Measurements from ENCODE around the gene RAB3GAP1.

The RAB3GAP1 gene

DNA sequence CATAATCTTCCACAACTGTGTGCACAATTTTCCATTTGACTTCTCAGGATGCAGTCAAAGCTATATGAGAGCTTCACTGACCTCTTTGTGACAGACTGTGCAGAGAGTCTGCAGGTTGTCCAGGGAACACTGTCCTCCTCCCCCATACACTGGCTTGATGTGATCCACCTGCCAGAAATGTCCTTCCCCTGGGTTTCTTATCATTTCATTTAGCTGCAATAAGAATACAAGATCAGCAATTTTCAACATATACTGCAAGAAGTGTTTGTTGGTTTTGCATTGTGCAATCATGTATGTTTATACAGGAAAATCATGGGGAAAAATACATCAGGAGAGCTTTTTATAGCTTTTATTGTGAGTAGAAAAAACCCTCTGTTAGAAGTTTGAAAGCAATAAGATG is 150.7 kb downstream of the RAB3GAP1 start:
- POLR2A ChIA-PET: no interaction called here
- CTCF ChIA-PET: interaction anchor here (1.1 to 1.3 kb wide), 2 partner anchors 13 to 274 kb away, joined by 3 read pairs; no protein-coding TSS in a partner anchor

DNA sequence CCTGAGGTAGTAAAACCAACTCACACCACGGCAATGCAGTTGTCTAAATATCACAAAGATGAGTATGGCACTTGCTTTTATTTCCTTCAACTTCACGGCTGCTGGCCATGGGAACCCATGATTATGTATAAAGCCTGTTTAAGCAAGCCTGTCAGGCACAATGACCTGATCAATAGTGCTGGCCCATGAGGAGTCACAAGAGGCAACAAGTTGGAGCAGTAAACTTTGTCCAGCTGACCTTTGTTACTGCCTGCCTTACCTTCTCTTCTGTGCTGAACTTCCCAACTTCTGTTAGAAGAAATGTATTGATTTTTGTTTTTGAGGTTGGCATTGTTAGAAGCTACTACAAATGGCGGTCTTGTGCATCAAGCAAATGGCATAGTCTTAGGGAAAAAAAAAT is 151.9 kb downstream of the RAB3GAP1 start:
- TF ChIP-seq, protein P1, sequence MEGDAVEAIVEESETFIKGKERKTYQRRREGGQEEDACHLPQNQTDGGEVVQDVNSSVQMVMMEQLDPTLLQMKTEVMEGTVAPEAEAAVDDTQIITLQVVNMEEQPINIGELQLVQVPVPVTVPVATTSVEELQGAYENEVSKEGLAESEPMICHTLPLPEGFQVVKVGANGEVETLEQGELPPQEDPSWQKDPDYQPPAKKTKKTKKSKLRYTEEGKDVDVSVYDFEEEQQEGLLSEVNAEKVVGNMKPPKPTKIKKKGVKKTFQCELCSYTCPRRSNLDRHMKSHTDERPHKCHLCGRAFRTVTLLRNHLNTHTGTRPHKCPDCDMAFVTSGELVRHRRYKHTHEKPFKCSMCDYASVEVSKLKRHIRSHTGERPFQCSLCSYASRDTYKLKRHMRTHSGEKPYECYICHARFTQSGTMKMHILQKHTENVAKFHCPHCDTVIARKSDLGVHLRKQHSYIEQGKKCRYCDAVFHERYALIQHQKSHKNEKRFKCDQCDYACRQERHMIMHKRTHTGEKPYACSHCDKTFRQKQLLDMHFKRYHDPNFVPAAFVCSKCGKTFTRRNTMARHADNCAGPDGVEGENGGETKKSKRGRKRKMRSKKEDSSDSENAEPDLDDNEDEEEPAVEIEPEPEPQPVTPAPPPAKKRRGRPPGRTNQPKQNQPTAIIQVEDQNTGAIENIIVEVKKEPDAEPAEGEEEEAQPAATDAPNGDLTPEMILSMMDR (IDR thresholded peaks at IDR 0.05; ENCODE audit: control extremely low read depth, extremely low read depth, low read depth, missing control alignments): no peak
- DNase-seq (ENCODE audit: extremely low spot score): no peak
- ChIA-PET POLR2A (no interaction called here), CTCF (interaction anchor here (1.0 kb wide), 1 partner anchor 37 kb away, joined by 3 read pairs; no protein-coding TSS in a partner anchor)

More for the DNA sequence above, 150.7 kb downstream of the RAB3GAP1 start:
- TF ChIP-seq, protein P1 (IDR thresholded peaks at IDR 0.05; ENCODE audit: control extremely low read depth, extremely low read depth, low read depth, missing control alignments): no peak
- no peak for DNase-seq (ENCODE audit: extremely low spot score)

DNA sequence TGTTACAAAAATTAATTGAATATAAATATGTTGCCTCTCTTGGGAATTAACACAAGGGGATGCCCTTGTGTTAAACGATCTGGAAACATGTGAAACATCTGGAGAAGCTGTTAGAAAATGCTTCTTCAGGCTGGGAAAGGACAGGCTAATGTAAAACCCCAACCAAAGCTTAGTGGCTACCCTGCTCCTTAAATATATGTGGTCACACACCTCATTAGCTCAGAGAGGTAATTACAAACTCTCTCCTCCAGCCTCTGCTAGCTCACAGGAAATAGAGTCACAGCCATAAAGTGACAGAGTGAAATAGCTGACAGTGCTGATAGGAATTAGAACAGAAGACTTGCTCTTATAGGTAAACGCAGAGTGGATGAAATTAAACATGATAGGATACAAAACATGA is 155.9 kb downstream of the RAB3GAP1 start:
- CTCF ChIA-PET: interaction anchor here (1.0 kb wide), 1 partner anchor 204 kb away, joined by 4 read pairs; no protein-coding TSS in a partner anchor
- TF ChIP-seq, protein P1 (IDR thresholded peaks at IDR 0.05; ENCODE audit: control extremely low read depth, extremely low read depth, low read depth, missing control alignments): no peak
- no peak for DNase-seq (ENCODE audit: extremely low spot score)
- POLR2A ChIA-PET: interaction anchor here (0.5 kb wide), 1 partner anchor 56 kb away, joined by 3 read pairs; no protein-coding TSS in a partner anchor

DNA sequence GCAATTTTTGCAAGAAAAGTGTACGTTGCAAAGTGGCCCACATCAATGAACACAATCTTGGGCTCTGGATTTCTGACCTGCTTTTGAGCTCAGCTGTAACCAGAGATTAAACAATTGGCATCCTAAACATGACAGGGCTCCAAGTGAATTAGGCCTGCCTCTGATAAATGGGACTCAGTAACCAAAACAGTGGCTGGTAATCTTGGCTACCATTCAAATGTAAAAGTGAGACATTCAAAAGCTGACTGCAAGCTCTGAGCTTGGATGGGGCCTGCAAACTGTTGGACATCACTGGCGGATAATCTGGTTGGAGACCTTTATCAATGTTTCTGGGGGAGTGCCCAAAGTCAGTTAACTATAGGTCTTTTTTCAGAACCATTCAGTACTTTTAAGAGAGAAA is 160.7 kb downstream of the RAB3GAP1 start:
- no peak for DNase-seq (ENCODE audit: extremely low spot score)
- TF ChIP-seq, protein P1 (IDR thresholded peaks at IDR 0.05; ENCODE audit: control extremely low read depth, extremely low read depth, low read depth, missing control alignments): no peak
- ChIA-PET POLR2A (no interaction called here), CTCF (interaction anchor here (0.6 to 2.3 kb wide), 5 partner anchors 9 to 288 kb away, joined by 3 to 5 read pairs (median 5); no protein-coding TSS in a partner anchor)

DNA sequence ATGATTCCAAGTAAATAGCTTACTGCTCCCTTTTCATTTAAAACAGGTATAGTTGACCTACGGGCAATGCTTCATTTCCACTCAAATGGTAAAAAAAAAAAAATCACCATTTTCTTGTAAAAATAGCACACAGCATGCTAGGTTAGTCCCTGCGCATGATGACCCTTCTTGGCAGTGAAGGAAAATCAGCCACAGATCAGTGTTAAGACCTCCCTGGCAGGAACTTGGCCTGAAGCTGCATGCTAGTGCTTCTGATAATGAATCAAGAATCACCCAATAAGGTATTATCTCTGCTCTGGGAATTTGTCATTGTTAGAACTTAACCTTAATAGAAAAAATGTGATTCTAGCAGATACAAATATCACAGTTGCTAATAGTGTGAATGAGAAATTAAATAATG is 166.3 kb downstream of the RAB3GAP1 start:
- ChIA-PET POLR2A (no interaction called here), CTCF (no interaction called here)
- TF ChIP-seq, protein P1 (IDR thresholded peaks at IDR 0.05; ENCODE audit: control extremely low read depth, extremely low read depth, low read depth, missing control alignments): no peak
- no peak for DNase-seq (ENCODE audit: extremely low spot score)

DNA sequence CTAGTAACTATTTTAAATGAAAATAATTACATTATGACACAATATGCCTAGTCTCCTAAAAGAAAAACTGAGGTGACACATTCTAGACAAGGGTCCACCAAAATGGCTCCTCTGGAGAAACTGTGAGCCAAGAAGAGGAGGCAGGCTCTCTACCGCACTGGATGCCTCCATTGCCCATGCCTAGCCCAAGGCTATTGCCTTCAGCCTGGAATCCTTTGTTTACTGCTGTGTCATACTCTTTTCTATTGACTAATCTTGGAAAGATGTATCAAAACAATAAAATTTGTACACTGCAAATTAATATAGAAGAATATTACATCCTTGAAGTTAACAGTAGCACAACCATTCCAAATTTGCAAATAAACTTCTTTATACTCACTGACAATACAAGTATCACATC is 167.1 kb downstream of the RAB3GAP1 start:
- ChIA-PET POLR2A (no interaction called here), CTCF (no interaction called here)
- DNase-seq (ENCODE audit: extremely low spot score): no peak
- TF ChIP-seq, protein P1 (IDR thresholded peaks at IDR 0.05; ENCODE audit: control extremely low read depth, extremely low read depth, low read depth, missing control alignments): no peak

Measured in GM10248 (cell line).